ENCODE measurements around the gene PSAPL1. TPM values are rescaled to one million over a fixed set of nuclear protein-coding genes. Genes with fewer than 3 reads are reported as not detected.

The PSAPL1 gene
- total RNA-seq, 1 donor from 2014 or later: not detected

DNA sequence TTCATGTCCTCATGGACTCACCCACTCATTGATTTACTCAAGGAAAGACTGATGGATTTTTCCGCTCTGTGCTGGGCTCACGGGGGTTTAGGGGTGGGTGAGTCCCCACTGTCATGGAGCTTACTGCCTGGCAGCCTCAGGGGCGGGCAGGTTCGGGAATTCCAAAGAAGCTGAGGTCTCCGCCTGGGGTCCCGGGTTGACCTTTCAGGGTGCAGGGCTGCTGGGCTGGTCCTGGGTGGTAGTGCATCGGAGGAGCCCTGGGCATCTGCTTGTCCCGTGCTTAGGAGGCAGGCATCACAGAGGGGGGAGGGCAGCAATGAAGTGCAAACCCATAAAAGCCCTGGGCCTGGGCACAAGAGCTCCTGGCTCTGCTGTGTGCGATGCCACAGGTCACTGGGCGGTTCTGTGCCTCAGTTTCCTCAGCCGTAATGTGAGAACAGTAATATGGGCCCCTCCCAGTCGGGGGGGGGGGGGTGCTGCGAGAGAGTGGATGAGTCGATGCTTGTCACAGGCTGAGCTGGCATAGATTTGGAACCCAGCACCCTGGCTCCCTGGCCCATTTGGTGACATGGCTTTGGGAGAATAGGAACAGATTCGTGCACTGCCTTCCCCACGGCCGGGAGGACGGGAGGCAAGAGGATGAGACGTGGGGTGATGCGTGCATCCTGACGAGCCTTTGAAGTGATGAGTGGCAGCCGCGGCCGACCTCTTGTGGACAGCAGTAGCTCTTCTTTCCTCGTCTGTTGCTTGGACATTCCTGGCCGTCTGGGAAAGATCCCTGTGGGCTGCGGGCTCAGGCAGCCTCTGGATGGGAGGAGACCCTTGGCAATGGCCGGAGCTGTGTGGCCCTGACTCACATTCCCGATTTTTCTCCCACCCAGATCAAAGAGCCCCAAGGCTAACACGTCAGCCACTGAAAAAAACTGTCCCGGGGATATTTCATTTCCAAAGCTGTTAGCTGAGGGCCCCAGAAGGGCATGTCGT is 42.0 kb downstream of the PSAPL1 start:
- DNase-seq (ENCODE audit: low read depth): no peak

DNA sequence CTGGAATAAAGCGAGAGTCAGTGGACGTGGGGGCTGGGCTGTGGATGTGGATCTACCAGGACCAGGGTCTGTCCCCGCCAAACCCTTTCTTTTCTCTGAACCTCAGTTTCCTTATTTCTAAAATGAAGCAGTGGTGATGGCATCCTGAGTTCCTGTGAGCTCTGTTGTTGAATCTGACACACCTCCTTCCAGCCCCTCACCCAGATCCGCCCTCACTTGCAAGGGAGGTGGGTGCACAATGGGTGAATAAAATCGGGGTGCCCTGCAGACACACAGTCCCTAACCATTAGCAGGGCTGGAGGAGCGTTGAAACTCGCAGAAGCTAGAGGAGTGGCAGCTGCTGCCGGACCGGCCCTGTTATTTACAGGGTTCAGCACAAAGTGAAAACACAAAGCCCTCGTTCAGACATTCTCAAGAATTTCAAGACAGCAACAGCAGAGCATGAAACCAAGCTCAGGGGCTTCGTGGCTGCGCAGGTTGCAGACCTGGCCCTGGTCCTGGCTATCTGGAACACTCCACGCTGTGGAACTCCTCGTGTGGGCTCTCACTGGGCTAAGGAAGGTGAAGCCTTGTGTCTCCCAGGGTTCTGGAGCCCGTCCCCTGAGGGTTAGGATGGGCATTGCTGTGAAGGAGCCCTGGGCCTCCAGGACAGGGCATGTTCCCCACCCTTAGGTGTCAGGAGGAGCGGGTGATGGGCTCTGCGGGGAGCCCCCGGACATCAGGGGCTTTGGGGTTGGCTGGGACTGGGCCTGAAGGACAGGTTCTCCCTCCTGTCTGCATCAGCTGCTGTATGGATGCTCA is 42.9 kb downstream of the PSAPL1 start:
- no peak overlapping the region for H3K4me3 ChIP-seq (ENCODE audit: low read depth, low read length)
- TF ChIP-seq CTCF (conservative IDR thresholded peaks at IDR 0.05; ENCODE audit: low read depth, low read length): no peak

More for the DNA sequence above, 42.0 kb downstream of the PSAPL1 start:
- TF ChIP-seq CTCF (conservative IDR thresholded peaks at IDR 0.05; ENCODE audit: low read depth, low read length): peak; percentile 15
- H3K4me3 ChIP-seq (ENCODE audit: low read depth, low read length): no peak overlapping the region

GRCh38 chr4:7390906-7391636 is 43.7 kb downstream of the PSAPL1 start:
- H3K4me3 ChIP-seq (ENCODE audit: low read depth, low read length): no peak overlapping the region
- no peak for TF ChIP-seq CTCF (conservative IDR thresholded peaks at IDR 0.05; ENCODE audit: low read depth, low read length)
- DNase-seq (ENCODE audit: low read depth): no peak

More for the DNA sequence above, 42.9 kb downstream of the PSAPL1 start:
- DNase-seq (ENCODE audit: low read depth): no peak

DNA sequence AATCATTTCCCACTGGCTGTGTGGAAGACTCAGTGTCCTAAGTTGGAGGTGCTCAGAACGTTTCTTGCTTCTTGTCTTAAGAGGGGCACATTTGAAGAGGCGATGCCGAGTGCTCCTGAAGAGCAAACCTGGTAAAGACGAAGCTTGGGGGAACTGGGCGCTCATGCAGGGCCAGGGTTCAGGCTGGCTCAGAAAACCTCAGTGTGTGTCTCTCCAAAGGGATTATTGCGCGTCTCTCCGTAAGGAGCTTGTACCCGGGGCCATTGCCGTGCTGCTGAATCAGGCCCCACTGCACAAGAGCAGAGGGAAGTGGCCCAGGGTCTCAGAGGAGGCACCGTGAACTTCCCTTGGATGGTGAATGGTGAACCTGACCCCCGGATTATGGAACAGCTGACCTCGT is 44.4 kb downstream of the PSAPL1 start:
- H3K4me3 ChIP-seq (ENCODE audit: low read depth, low read length): no peak overlapping the region
- no peak for DNase-seq (ENCODE audit: low read depth)
- TF ChIP-seq CTCF (conservative IDR thresholded peaks at IDR 0.05; ENCODE audit: low read depth, low read length): no peak

DNA sequence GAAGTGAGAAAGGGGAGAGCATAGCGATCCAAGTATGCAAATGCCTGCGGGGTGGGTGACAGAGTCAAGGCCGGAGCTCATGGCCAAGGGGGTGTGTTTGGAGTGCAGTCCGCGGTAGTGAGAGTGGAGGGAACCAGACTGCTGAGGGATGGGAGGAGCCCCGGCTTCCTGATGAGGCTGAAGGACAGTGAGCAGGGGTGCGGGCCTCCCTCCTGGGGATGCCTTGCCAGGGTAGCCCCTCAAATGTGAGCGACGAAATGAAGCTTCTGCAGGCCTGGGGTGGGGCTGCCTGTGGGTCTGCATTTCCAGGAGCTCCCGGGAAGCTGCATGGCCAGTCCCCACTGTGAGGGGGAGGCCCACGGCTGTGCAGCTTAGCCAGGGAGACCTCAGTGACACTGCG is 45.0 kb downstream of the PSAPL1 start:
- no peak for TF ChIP-seq CTCF (conservative IDR thresholded peaks at IDR 0.05; ENCODE audit: low read depth, low read length)
- DNase-seq (ENCODE audit: low read depth): no peak
- H3K4me3 ChIP-seq (ENCODE audit: low read depth, low read length): no peak overlapping the region

- no peak overlapping the region for H3K4me3 ChIP-seq (ENCODE audit: low read depth, low read length)
- no peak for DNase-seq (ENCODE audit: low read depth)
- no peak for TF ChIP-seq CTCF (conservative IDR thresholded peaks at IDR 0.05; ENCODE audit: low read depth, low read length)
Observed at GRCh38 chr4:7389101-7389701, 45.5 kb downstream of the PSAPL1 start.

All from epithelial cell of proximal tubule (primary cell).